Psoas muscle (tissue), 8 donors: Measurements from ENCODE around the gene EHMT1. TPM values are rescaled to one million over a fixed set of nuclear protein-coding genes. Genes with fewer than 3 reads are reported as not detected.

Source experiments
- ATAC-seq, 4 donors: fragments of 200-7000 bp; cut with Tn5 transposase; one replicate each; pipeline ENCODE4 v1.9.1; 2020; ENCODE audit warnings: moderate library complexity in 3 of 4, mild to moderate bottlenecking in 2 of 4
- DNase-seq, 2 donors: peaks; one replicate each; pipeline ENCODE4 v3.0.0-alpha.2; 2020
- H3K27ac ChIP-seq: fragments of 200-600 bp; one replicate; pipeline ENCODE4 v1.8.0; 2022
- H3K27me3 ChIP-seq, 3 donors: fragments of 200-600 bp in 1 of 3; one replicate each; pipeline versions ENCODE4 v1.6.1 to v1.8.0; 2013 to 2022; ENCODE audit warnings: low read length in 2 of 3, mild to moderate bottlenecking in 2 of 3, moderate library complexity in 1 of 3; ENCODE audit not compliant: insufficient read depth in 3 of 3
- H3K36me3 ChIP-seq, 2 donors: fragments of 200-600 bp in 1 of 2; one replicate each; pipeline versions ENCODE4 v1.6.1 to v1.8.0; 2013 to 2022; ENCODE audit warnings: low read depth in 1 of 2, mild to moderate bottlenecking in 1 of 2, moderate library complexity in 1 of 2; ENCODE audit not compliant: insufficient read depth in 1 of 2
- H3K4me1 ChIP-seq: fragments of 200-600 bp; one replicate; pipeline ENCODE4 v1.8.0; 2022
- H3K4me3 ChIP-seq: fragments of 200-600 bp; one replicate; pipeline ENCODE4 v1.8.0; 2022; ENCODE audit warnings: mild to moderate bottlenecking
- H3K9me3 ChIP-seq: fragments of 200-600 bp; one replicate; pipeline ENCODE4 v1.8.0; 2022
- WGBS, 3 donors: extraction: QIAGEN DNeasy Blood & Tissue Kit; methylation state at CpG; one replicate each; pipeline versions ENCODE4 v1.1.6 to v1.1.7; 2013; 5-methylcytosine and 5-hydroxymethylcytosine counted together
- intact Hi-C, 2 donors: fragments of 100-400 bp; cut with DNase I; formaldehyde crosslinking; loops; one replicate each; pipeline versions ENCODE4 v1.11.0 to v1.14.2; 2022
- polyA plus RNA-seq, 3 donors: library from polyadenylated mRNA; stranded (reverse); fragments of 200-250 nt; gene quantifications; one replicate each; pipeline ENCODE4 v1.2.3, GENCODE V29; 2013
- total RNA-seq, 4 donors: library from RNA; stranded (reverse); fragmentation: NEBNext Ultra II Directional in 2 of 4; extraction: Animal tissue kit (Norgen Biotek cat#: 25700) in 2 of 4; gene quantifications; one replicate each; pipeline versions ENCODE4 v1.2.1 to v1.2.4, GENCODE V29; 2021 to 2023
- TF ChIP-seq, protein P1 (sequence below): fragments of 200-600 bp; IDR thresholded peaks from one replicate; pipeline ENCODE4 v1.8.0; 2022; ENCODE audit warnings: antibody characterized with exemption
- donor health status: healthy with polysubstance abuse.
- donor health status: DM: no; HTN: no; CAD: no; lungs with moderate emphysema.
- donor health status: Bipolar disorder and iron deficiency.
- donor health status: healthy.
- donor health status: DM: yes; HTN: yes; CAD: no.
- donor health status: DM: no; HTN: no; CAD: no.
- donor health status: DM: no; HTN: no; CAD: no.
- donor health status: DM: yes; HTN: yes; CAD: no.

The EHMT1 gene
- total and polyA plus RNA-seq, 7 donors = 29.0 to 49.6 (median 31.2) TPM

DNA sequence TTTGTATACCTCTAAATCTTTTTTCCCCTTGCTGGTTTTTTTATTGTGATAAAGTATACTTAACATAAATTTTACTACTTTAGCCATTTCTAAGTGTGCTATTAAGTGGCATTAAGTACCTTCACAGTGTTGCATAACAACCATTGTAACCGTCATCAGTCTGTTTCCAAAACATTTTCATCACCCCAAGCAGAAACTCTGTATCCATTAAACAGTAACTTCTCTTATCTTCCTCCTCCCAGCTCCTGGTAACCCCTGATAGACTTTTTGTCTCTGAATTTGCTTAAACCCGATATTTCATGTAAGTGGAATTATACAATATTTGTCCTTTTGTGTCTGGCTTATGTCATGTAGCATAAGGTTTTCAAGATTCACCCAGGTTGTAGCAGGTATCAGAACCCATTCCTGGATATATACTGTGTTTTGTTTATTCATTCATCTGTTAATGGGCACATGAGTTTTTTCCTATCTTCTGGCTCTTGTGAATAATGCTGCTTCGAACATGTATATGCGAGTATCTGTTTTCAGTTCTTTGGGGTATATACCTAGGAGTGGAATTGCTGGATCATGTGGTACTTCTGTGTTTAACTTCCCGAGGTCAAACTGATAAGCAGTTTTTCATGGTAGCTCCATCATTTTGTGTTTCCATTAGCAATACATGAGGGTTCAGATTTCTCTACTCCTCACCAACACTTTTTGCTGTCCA is 66.4 kb downstream of the EHMT1 start:
- DNase-seq = no peak

DNA sequence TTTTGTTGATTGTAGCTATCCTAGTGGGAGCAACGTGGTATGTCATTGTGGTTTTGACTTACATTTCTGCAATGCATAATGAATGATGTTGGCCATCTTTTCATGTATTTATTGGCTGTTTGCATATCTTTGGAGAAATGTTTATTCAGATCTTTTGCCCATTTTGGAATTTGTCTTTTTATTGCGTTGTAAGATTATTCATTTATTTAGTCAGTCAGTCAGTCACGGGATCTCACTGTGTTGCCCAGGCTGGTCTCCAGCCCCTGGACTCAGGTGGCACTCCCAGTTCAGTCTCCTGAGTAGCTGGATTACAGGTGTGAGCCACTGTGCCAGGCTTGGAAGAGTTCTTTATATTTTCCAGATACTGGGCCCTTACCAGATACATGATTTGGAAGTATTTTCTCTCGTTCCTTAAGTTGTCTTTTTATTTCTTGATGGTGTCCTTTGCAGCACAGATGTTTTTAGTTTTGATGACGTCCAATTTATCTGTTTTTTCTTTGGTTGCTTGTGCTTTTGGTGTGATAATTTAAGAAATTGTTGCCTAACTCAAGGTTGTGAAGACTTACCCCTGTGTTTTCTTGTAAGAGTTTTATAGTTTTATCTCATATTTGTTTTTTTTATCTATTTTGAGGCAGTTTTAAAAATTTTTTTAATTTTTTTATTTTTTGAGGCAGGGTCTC is 67.1 kb downstream of the EHMT1 start:
- no peak for DNase-seq
- no peaks in the 10 kb centered on the region for H3K9me3 ChIP-seq
- no peaks in the 10 kb centered on the region for H3K27me3 ChIP-seq
- H3K27ac ChIP-seq = no peak overlapping the region
- H3K36me3 ChIP-seq = no peaks in the 10 kb centered on the region
- no peak for ATAC-seq
- H3K4me3 ChIP-seq = no peak overlapping the region
- peaks cover 34% of the 10 kb centered on the region for H3K4me1 ChIP-seq
- intact Hi-C loops = no loop called here
- TF ChIP-seq, protein P1, sequence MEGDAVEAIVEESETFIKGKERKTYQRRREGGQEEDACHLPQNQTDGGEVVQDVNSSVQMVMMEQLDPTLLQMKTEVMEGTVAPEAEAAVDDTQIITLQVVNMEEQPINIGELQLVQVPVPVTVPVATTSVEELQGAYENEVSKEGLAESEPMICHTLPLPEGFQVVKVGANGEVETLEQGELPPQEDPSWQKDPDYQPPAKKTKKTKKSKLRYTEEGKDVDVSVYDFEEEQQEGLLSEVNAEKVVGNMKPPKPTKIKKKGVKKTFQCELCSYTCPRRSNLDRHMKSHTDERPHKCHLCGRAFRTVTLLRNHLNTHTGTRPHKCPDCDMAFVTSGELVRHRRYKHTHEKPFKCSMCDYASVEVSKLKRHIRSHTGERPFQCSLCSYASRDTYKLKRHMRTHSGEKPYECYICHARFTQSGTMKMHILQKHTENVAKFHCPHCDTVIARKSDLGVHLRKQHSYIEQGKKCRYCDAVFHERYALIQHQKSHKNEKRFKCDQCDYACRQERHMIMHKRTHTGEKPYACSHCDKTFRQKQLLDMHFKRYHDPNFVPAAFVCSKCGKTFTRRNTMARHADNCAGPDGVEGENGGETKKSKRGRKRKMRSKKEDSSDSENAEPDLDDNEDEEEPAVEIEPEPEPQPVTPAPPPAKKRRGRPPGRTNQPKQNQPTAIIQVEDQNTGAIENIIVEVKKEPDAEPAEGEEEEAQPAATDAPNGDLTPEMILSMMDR = no peak
- WGBS, 3 donors = 79 to 94% (median 87%) methylated on average over 5 of the region's 5 CpGs

More for the DNA sequence above, 66.4 kb downstream of the EHMT1 start:
- Histone ChIP-seq H3K9me3 (no peaks in the 10 kb centered on the region), H3K36me3 (no peaks in the 10 kb centered on the region), H3K4me1 (peaks cover 34% of the 10 kb centered on the region), H3K27ac (no peak overlapping the region), H3K27me3 (no peaks in the 10 kb centered on the region), H3K4me3 (no peak overlapping the region)
- TF ChIP-seq, protein P1 = no peak
- intact Hi-C loops = no loop called here
- WGBS, 3 donors = 87 to 93% (median 92%) methylated on average over 5 of the region's 5 CpGs
- ATAC-seq = no peak

DNA sequence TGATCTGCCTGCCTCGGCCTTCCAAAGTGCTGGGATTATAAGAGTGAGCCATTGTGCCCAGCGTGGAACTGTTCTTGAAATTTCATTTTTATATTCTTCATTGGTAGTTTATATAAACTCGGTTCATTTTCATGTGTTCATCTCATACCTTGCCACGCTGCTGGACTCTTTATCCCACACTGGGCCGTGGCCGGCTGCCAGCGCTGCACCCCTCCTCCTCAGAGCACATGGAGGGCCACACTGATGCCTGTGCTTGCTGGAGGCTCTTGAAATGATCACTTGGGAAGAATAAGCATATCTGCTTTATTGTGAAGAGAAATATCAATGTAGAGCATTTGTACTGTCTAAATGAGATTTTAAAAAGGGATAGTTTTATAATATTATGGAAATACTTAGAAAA is 69.5 kb downstream of the EHMT1 start:
- Histone ChIP-seq H3K4me1 (peaks cover 29% of the 10 kb centered on the region), H3K27me3 (no peaks in the 10 kb centered on the region), H3K4me3 (no peak overlapping the region), H3K27ac (no peak overlapping the region), H3K36me3 (no peaks in the 10 kb centered on the region), H3K9me3 (no peaks in the 10 kb centered on the region)
- ATAC-seq (no peak), DNase-seq (no peak)
- intact Hi-C loops = no loop called here
- TF ChIP-seq, protein P1 = no peak
- 87 to 88% (median 88%) methylated on average over 7 of the region's 7 CpGs for WGBS, 3 donors

DNA sequence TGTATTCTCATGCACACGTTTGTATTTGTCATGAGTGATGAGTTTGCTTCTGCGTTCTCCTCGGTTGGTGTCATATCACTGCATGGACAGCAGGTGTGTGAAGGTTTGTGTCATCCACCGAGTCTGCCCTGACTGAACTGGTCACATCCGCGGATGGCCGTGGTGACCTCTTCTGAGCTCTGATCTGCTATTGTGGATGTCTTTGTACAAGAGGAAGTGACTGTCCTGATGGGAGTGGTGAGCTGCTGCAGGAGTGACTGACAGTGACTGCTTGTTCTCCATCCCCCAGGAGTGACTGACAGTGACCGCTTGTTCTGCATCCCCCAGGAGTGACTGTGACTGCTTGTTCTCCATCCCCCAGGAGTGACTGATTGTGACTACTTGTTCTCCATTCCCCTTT is 69.9 kb downstream of the EHMT1 start:
- Histone ChIP-seq H3K4me3 (no peak overlapping the region), H3K4me1 (peaks cover 27% of the 10 kb centered on the region), H3K27ac (no peak overlapping the region), H3K36me3 (no peaks in the 10 kb centered on the region), H3K27me3 (no peaks in the 10 kb centered on the region), H3K9me3 (no peaks in the 10 kb centered on the region)
- WGBS, 3 donors = 28 to 32% (median 31%) methylated on average over 8 of the region's 8 CpGs
- intact Hi-C loops = no loop called here
- DNase-seq (no peak), ATAC-seq (peak; percentile 82 to 92 (median 88))
- TF ChIP-seq, protein P1 = no peak
